HepG2 (cell line): ENCODE results near the gene PAPSS1. TPM values are rescaled to one million over a fixed set of nuclear protein-coding genes. Genes with fewer than 3 reads are reported as not detected.

ENCODE experiments used
- ATM ChIP-seq: fragments of 450-650 bp; IDR thresholded peaks from 2 replicates; pipeline ENCODE4 v1.7.1; 2017; ENCODE audit warnings: mild to moderate bottlenecking, borderline replicate concordance
- FOXP4 ChIP-seq: sonication (generic); formaldehyde crosslinking; IDR thresholded peaks from 2 replicates; pipeline ENCODE4 v1.4.0; 2020; ENCODE audit warnings: missing genetic modification reagents
- MBD4 ChIP-seq: IDR thresholded peaks from 2 replicates; pipeline ENCODE4 v1.6.1; 2012; ENCODE audit warnings: low read length, inconsistent platforms, borderline replicate concordance
- MEIS2 ChIP-seq: sonication (generic); formaldehyde crosslinking; IDR thresholded peaks from 2 replicates; pipeline ENCODE4 v1.9.0; 2021; ENCODE audit warnings: mild to moderate bottlenecking, missing genetic modification reagents
- PAF1 ChIP-seq: IDR thresholded peaks from 2 replicates; pipeline ENCODE4 v1.6.1; 2016; ENCODE audit warnings: missing genetic modification reagents, missing compliant biosample characterization
- RCOR2 ChIP-seq: IDR thresholded peaks from 2 replicates; pipeline ENCODE4 v1.6.1; 2016; ENCODE audit warnings: missing biosample characterization, missing genetic modification reagents
- SNAPC4 ChIP-seq: sonication (generic); formaldehyde crosslinking; IDR thresholded peaks from 2 replicates; pipeline ENCODE4 v1.4.0; 2020; ENCODE audit warnings: mild to moderate bottlenecking, missing genetic modification reagents
- ZNF329 ChIP-seq: sonication (generic); formaldehyde crosslinking; IDR thresholded peaks from 2 replicates; pipeline ENCODE4 v1.9.0; 2021; ENCODE audit warnings: low read depth, mild to moderate bottlenecking, missing genetic modification reagents
- ZNF704 ChIP-seq: sonication (generic); formaldehyde crosslinking; IDR thresholded peaks from 2 replicates; pipeline ENCODE4 v1.8.1; 2023; ENCODE audit warnings: mild to moderate bottlenecking, inconsistent platforms, moderate library complexity, missing genetic modification reagents, borderline replicate concordance
- ZXDC ChIP-seq: sonication (generic); formaldehyde crosslinking; IDR thresholded peaks from 2 replicates; pipeline ENCODE4 v1.5.0; 2020; ENCODE audit warnings: mild to moderate bottlenecking, missing genetic modification reagents
- polyA plus RNA-seq, 8 experiments: library from polyadenylated mRNA; depleted of rRNA in 3 of 8; stranded (reverse) in 7 of 8; unstranded in 1 of 8; fragments of >200 nt; fragmentation: Illumina TruSeq in 4 of 8; extraction: Trizol in 4 of 8; gene quantifications; 2 replicates each; pipeline versions ENCODE4 v1.2.1 to v1.2.3, GENCODE V29; 2011 to 2016; ENCODE audit warnings: low read depth in 4 of 8, missing spikeins in 1 of 8, mixed read lengths in 1 of 8; ENCODE audit not compliant: insufficient read depth in 1 of 8
- total RNA-seq, 5 experiments: library from RNA; depleted of rRNA; stranded (reverse); fragments of >200 nt; fragmentation: Illumina TruSeq; extraction: Trizol; gene quantifications; 2 replicates each; pipeline ENCODE4 v1.2.3, GENCODE V29; 2016; ENCODE audit warnings: low read depth in 1 of 5
- TF ChIP-seq, protein P1 (sequence below): sonication (generic); formaldehyde crosslinking; IDR thresholded peaks from 2 replicates; pipeline ENCODE4 v1.4.0; 2020; ENCODE audit warnings: mild to moderate bottlenecking, missing genetic modification reagents, borderline replicate concordance
- TF ChIP-seq, protein P2 (sequence below): sonication (generic); formaldehyde crosslinking; IDR thresholded peaks from 2 replicates; pipeline ENCODE4 v1.8.0; 2023; ENCODE audit warnings: mild to moderate bottlenecking, missing genetic modification reagents

Gene PAPSS1
- total and polyA plus RNA-seq, 2 of the 13 experiments (the other 11 are each of a cell fraction or from before 2014, with no cell fraction given), result 105 to 126 TPM

- no peak for TF ChIP-seq ATM
- no peak for TF ChIP-seq ZNF329 (CRISPR knock-in tag)
- TF ChIP-seq, protein P1, sequence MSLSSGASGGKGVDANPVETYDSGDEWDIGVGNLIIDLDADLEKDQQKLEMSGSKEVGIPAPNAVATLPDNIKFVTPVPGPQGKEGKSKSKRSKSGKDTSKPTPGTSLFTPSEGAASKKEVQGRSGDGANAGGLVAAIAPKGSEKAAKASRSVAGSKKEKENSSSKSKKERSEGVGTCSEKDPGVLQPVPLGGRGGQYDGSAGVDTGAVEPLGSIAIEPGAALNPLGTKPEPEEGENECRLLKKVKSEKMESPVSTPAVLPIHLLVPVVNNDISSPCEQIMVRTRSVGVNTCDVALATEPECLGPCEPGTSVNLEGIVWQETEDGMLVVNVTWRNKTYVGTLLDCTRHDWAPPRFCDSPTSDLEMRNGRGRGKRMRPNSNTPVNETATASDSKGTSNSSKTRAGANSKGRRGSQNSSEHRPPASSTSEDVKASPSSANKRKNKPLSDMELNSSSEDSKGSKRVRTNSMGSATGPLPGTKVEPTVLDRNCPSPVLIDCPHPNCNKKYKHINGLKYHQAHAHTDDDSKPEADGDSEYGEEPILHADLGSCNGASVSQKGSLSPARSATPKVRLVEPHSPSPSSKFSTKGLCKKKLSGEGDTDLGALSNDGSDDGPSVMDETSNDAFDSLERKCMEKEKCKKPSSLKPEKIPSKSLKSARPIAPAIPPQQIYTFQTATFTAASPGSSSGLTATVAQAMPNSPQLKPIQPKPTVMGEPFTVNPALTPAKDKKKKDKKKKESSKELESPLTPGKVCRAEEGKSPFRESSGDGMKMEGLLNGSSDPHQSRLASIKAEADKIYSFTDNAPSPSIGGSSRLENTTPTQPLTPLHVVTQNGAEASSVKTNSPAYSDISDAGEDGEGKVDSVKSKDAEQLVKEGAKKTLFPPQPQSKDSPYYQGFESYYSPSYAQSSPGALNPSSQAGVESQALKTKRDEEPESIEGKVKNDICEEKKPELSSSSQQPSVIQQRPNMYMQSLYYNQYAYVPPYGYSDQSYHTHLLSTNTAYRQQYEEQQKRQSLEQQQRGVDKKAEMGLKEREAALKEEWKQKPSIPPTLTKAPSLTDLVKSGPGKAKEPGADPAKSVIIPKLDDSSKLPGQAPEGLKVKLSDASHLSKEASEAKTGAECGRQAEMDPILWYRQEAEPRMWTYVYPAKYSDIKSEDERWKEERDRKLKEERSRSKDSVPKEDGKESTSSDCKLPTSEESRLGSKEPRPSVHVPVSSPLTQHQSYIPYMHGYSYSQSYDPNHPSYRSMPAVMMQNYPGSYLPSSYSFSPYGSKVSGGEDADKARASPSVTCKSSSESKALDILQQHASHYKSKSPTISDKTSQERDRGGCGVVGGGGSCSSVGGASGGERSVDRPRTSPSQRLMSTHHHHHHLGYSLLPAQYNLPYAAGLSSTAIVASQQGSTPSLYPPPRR (CRISPR knock-in tag), result no peak
- TF ChIP-seq RCOR2 (CRISPR knock-in tag), result no peak
- no peak for TF ChIP-seq MBD4
- 0 out of 2 replicates have a peak, but pooled peaks have one; percentile 37 for TF ChIP-seq FOXP4 (CRISPR knock-in tag)
- TF ChIP-seq ZNF704 (CRISPR knock-in tag), result no peak
- TF ChIP-seq MEIS2, result peak; percentile 50; the same call in 1 of the 2 replicates
- no peak for TF ChIP-seq SNAPC4 (CRISPR knock-in tag)
- TF ChIP-seq, protein P2, sequence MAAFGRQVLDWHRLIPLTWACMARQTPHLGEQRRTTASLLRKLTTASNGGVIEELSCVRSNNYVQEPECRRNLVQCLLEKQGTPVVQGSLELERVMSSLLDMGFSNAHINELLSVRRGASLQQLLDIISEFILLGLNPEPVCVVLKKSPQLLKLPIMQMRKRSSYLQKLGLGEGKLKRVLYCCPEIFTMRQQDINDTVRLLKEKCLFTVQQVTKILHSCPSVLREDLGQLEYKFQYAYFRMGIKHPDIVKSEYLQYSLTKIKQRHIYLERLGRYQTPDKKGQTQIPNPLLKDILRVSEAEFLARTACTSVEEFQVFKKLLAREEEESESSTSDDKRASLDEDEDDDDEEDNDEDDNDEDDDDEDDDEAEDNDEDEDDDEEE (CRISPR knock-in tag), result no peak
- TF ChIP-seq PAF1 (CRISPR knock-in tag), result no peak
- TF ChIP-seq ZXDC, result no peak
Observed at GRCh38 chr4:107635735-107636134, 84.3 kb downstream of the PAPSS1 start (continued).
